ENCODE data around the gene ZNF526.
A peak's percentile ranks its signal among the peaks of the same experiment; 100 is the strongest.

The ZNF526 gene, protein sequence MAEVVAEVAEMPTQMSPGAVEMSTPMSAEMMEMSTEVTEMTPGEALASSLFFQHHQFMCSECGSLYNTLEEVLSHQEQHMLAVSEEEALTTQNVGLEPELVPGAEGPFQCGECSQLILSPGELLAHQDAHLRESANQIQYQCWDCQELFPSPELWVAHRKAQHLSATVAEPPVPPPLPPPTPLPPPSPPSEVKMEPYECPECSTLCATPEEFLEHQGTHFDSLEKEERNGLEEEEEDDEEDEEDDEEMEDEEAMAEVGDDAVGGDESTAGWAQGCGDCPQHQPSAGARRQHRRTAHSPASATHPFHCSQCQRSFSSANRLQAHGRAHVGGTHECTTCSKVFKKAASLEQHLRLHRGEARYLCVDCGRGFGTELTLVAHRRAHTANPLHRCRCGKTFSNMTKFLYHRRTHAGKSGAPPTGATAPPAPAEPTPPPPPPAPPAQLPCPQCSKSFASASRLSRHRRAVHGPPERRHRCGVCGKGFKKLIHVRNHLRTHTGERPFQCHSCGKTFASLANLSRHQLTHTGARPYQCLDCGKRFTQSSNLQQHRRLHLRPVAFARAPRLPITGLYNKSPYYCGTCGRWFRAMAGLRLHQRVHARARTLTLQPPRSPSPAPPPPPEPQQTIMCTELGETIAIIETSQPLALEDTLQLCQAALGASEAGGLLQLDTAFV

DNA sequence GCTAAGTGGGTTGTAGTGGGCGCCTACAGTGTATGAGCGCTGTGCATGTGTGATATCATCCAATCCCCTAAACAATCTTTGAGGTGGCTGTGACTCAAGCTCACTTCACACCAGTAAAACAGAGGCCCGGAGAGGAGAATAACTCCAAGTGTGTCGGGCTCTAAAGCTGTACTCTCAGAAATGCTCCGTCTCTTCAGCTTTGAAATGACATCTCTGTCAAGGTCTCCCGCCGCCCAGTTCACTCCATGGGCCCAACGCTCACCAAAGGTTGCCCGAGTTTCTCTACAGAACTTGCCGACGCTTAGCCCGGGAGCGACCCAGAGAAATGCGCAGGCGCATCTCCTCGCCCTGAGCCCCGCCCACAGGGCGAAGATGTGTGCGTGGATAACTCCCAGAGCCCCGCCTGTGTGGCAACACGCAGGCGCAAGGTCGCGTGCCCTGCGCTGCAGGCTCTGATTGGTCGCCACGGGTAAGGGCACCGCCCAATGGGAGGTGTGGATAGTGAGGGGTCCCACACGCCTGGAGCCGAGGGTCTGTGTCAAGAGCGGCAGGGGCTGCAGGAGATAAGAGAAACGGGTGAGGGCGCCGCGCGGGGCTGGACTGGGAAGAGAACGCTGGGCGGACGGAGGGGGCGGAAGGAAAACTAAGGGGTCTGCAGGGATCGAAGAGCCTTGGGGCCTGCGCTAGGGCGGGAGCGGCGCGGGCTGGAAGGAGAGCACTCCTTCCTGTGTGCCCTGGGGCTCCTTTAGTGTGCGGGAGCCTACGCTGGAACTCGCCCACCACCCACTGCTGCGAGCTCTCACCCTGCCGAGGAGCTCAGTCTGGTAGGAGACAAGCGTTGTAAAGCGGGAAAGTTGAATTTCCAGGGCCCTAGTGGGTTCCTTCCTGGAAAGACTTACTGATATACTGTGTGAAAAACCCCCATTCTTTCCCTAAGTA, at the start of gene ZNF526:
TSS of gene ZNF526 (plus strand) at position 501 of the 939 bp plus-strand sequence. CDS start 4,092 bp downstream, outside the sequence.
- DNase-seq: peak; percentile 73 to 98 (median 95)

DNA sequence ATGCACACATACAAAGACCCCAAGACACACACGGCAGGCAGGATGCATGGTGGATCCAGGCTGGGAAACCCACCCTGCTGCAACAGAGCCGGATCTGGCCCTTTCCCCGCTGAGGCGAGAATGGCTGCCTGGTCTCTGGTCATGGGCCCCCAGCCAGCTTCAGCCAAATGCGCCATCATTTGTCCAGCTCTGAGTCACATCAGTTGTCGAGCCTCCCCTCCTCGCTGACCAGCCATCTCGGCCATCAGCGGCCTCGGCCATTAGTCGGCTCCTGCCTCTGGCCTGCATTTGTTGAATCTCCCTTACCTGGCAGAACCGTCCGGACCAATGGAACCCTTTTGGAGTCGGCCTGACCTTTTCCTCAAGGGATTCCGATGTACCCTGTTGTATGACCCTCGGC, 49.4 kb upstream of the ZNF526 start:
- no peak for DNase-seq

DNA sequence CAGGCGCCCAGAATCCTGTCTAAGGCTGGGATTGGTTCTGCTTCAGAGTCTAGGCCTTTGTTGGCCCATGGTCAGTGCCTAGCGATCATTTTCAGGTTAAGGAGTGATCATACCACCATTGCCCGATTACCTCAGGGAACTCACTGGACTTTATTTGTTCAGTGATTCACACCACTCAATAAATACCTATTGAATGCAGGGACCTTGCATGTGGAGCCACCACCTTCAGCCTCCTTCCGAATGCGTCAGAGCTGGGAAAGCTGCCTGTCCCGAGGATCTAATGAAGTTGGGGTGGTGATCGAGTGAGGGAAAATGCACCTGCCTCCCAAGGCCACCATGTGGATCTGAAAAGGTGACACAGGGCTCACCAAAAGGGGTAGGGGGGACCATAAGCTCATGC, 47.9 kb upstream of the ZNF526 start:
- no peak for DNase-seq

DNA sequence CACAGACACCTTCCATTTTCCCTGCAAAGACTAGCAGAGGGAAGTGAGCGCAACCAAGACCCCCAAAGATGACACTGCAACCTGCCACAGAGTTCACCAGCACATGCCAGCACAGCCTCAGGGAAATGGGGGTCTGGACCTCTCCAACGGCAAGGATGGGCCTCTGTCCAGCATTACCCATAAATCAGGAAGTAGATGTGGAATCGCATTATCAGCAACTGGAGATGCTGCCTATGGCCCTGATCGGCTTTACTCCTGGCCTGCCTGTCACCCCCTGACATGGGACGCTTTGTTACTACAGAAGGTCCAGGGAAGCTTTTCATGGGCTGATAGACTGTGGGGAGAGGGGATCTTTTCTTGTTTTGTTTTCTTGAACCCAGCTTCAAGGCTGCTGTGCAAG, 46.4 kb upstream of the ZNF526 start:
- DNase-seq: no peak

DNA sequence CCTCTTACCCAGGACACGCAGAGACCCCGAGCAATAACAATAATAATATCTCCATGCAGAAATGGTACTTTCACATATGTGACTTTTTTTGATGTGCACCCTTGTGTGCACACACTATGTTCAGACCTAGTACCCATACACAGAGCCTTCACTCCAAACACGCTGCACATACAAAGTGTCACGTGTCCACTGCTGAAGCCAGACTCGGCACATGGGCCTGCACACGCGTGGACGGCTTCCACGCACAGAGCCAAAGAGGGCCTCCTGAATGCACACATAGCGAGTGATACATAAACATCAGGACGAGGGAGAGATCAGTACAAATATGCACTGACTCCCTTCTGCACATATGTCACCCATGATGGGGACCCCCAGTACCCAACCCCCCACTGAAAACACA, 45.9 kb upstream of the ZNF526 start:
- DNase-seq: no peak

DNA sequence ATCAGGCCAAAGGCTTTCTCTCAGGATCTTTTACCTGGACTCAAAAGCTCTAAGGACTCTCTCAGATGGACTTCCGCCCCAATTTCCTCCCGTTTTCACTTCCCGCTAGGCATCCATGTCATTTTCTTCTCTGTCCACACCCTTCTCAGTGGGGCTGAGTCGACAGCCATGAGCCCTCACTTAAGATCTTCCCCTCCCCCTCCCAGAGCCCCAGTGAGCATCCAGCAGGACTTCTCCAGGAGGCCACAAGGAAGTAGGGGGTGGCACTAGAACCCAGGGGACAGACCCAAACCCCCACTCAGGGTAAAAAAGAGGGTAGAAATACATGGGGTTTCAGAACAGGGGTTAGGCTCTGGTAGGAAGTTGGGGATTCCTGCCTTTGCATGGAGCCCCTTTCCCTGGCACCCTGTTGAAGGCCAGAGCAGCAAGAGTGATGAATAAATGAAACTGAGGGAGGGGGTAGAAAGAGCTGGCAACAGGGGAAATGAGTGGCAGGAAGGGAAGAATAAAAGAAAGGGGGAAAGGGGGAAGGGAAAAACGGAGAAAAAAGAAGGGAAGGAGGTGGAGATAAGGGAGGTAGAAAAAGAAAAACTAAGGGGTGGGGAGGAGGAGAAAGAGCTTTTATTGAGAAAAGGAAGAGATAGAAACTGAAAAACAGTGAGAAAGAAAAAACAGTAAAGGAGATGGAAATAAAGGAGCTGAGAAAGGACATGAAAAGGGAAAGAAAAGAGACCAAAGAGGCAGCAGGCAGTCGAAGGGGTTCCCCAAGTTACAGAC, 45.0 kb upstream of the ZNF526 start:
- DNase-seq: no peak

DNA sequence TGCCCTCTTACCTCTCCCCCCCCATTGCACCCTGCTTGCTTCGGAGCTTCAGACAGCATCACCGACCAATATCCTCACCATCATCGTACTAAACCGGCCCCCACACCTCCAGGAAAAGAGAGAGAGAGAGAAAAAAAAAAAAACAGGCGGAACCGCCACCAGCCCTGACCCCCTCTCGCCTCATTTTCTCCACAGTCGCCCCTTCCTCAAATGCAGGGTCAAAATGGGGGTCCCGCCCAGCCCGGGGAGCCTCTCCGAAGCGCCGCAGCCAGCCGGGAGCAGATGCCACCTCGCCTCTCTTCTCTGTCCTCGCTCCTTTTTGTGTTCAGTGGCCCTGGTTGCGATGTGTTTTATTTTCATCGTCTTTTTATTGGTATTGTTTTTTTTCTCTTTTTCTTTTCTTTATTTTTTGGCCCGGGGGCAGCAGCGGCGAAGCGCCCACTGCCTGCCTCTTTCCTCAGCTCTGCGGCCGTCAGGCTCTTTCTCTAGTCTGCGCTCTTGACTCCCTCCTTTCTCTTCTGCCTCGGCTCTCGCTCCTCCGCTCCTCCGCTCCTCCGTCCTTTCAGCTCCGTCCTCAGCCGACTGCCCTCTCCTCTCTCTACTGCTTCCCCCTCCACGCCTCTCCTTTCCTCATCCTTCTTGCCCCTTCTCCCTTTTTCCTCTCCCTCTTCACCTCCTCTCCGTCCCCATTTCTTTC, 44.0 kb upstream of the ZNF526 start:
- DNase-seq: peak in 15 of 56 donors; percentile 7 to 57 (median 29)

DNA sequence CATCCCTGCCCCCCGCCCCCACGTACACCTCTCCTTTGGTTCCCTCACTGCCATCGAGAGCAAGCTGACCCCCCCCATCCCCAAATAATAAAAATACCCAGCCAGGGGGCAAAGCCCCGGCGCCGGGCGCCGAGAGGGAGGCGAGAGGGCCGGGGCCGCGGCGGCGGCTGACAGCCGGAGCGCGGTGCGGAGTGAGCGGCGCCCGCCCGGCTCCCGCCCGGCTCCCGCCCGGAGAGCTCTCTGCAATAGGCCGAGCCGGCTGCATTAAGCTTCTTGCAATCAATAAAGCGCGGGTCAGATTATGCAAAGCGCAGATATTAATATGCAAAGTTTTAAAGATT, 43.5 kb upstream of the ZNF526 start:
- peak in 9 of 56 donors; percentile 21 to 59 (median 39) for DNase-seq

DNA sequence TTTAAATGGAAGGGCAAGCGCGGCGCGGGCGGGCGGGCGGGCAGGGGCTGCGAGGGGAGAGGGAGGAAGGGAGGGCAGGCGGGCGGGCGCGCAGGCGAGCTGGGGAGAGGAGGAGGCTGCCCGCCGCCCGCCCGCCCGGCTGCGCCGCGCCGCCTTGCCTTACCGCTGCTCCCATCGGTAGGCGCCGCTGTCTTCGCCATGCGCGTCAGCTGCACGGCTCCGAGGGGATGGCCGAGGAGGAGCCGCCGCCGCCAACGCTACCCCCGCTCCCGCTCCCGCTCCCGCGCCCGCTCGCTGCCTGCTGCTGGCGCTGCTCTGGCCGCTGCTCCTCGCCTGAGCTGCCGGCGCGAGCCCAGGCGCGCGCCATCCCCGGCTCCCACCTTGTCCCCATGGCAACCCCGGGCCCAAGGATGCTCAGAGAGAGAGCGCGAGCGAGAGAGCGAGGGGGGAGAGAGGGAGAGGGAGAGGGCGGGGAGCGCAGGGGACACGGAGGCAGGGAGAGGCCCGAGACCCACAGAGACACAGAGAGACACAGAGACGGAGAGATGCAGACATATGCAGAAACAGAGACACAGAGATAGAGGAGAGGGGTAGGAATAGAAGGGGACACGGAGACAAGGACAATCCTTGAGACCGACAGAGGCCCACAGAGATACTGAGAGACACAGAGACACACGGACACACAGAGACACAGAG, 43.0 kb upstream of the ZNF526 start:
- peak in 54 of 56 donors; percentile 9 to 86 (median 59) for DNase-seq

DNA sequence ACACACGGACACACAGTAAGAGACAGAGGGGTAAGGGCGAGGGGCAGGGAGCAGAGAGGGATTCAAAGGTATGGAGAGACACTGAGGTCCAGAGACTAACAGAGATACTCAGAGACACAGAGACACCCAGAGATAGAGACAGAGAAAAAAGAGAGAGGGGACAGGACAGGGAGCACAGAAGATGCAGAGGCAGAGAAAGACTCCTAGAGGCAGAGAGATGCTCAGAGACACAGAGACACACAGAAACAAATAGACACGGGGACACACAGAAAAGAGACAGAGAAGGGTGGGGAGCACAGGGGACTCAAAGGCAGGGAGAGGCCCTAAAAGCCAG, 42.5 kb upstream of the ZNF526 start:
- DNase-seq: no peak

DNA sequence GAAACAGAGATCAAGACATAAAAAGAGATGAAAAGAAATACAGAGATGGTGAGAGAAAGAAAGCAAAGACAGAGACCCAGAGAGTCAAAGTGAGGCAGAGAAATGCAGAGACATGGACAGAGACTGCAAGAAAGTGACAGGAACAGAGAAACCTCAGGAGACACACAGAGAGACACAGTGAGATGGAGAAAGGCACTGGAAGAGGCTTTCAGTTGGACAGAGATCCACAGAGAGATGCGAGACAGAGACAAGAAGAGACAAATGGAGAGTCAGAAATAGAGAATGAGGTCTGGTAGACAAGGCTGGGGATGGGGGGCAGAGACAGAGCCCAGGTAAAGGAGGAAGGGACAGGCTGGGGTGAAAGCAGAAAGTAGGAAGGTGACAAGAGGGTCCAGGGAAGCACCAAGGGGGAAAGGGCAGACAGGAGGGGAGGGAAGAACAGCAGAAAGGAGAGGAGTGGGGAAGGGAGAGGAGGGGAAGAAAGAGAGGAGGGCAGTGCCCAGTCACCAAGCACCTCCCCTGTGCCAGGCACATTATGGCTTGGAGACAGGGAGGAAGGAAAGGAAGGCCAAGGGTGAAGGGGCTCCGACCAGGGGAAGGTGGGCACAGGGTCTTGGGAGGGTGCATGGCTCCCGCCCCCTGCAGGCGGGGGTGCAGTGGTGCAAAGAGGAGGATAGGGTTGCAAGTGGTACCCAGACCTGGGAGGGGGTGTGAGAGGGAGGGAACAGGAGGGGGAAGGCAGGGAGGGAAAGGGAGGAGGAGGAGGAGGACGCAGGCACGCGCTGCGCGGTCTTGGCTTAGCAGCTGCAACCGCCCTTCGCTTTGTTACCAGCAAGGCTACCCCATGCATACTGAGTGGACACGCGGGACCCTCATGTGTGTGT, 41.1 kb upstream of the ZNF526 start:
- DNase-seq: peak in 1 of 56 donors; percentile 7

DNA sequence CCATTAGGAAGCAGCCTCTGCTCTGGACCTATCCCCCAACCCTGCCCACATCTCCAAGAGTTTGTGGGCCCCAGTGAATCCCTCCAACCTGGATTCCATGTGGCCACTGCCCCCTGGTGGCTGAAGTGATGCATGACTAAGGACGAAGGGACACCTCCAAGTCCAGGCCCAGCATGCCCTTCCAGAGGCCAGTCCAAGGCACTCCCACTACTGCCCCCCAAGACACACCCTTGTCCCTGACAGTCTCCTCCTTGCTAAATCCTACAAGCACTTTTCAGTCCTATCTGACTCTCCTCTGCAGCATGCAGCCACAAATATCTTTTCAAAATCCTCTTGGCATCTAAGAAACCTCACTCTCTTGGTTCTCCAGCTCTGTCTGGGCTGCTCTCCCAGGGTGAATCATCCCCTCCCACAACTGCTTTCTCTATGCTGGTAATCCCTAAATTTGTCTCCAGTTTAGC, 35.7 kb upstream of the ZNF526 start:
- peak in 52 of 56 donors; percentile 11 to 83 (median 55) for DNase-seq

DNA sequence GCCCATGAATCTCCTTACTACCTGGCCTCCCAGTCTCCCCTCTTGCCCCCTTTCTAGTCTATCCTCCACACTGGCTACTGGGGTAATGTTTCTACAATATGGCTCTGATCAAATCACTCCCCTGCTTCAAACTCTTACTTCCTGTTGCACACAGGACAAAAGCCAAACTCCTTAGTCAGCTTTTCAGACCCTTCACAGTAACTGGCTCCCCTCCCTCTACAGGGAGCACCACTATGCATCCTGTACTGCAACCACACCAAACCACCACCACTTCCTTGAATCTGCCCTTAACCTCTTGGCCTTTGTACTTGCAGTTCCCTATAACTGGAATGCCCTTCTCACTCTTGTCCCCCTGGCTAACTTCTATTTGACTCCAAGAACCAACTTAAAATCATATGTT, 34.8 kb upstream of the ZNF526 start:
- no peak for DNase-seq

DNA sequence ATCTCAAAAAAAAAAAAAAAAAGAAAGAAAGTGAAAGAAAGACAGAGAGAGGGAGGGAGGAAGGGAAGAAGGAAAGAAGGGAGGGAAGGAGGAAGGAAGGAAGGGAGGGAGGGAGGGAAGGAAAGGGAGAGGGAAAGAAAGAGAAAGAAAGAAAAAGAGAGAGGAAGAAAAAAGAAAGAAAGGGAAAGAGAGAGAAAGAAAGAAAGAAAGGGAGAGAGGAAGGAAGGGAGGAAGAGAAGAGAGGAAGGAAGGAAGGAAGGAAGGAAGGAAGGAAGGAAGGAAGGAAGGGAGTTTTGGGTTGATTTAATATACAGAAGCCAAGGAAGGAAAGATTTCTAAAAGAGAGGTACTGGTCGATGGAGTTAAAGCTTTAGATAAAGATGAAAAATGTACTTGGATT, 31.4 kb upstream of the ZNF526 start:
- no peak for DNase-seq

DNA sequence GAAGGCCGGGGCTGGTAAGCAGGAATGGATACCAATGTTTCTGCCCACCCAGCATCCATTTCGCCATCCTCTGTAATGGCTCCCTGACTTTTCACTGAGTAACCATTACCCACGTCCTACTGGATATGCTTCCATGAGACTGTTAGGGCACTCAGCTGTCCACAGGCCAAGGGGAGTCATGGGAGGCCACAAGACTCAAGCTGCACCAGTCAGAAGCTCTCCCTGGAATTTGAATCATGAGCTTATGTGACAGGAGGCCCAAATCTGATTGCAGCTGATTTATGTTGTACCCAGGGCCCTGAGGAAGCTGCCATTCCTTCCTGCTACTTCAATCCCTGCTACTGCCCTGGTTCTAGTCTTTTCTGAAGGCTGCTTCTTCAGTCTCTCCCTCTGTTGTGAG, 31.0 kb upstream of the ZNF526 start:
- no peak for DNase-seq

DNA sequence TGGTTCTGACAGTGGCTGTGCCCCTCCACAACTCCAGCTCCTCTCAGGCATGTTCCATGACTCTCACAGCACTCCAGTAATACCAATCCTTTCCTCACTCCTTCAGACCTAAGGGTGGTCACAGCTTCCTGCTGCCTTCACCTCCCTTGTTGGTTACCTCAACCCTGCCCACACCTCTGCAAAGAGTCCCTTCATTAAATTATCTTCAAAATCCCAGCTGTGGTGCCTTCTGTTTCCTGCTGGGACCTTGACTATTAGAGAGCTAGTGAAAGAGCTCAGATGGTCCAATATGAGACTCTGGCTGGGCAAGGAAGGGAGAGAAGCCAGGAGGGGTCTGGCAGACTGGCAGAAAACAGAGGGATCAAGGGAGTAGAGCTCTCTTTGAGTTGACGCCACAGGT, 28.8 kb upstream of the ZNF526 start:
- DNase-seq: no peak

DNA sequence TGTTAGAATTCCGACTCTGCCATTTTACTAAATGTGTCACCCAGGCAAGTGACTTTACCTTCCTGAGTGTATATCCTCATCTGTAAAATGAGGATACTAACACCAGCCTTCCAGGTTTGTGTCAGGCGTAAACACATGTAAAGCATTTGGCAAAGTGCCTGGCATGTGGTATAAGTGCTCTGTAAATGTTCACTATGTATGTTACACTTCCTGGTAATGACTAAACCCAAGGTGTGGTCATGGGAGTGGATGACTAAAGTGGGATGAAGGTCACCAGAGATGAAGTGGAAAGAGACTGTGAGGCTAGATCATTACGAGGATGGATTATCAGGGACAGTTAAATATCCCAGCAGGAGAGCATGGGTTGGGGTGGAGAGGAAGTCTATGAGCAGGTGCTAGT, 28.3 kb upstream of the ZNF526 start:
- no peak for DNase-seq

DNA sequence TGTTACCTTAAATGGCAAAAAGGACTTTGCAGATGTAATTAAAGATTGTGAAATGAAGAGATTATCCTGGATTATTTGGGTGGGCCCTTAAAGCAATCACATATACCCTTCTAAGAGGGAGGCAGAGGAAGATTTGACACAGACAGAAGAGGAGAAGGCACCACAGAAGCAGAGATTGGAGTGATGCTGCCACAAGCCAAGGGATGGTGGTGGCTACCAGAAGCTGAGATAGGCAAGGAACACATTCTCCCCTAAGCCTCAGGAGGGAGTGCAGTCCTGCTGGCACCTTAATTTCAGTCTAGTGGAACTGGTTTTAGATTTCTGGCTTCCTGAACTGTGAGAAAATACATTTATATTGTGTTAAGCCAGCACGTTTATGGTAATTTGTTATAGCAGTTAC, 26.8 kb upstream of the ZNF526 start:
- DNase-seq: no peak

DNA sequence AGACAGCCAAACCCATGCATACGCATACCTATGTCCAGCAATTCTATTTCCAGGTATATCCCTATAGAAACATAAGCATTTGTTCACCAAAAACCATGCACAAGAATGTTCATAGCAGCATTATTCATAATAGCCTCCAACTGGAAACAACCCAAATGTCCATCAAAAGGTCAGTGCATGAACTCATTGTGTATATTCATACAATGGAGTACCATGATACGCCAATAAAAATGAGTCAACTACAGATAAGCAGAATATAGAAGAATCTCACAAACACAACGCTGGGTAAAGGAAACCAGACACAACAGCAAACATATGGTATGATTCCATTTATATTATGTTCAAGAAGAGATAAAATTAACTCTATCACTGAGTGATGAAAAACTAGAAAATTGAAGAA, 26.4 kb upstream of the ZNF526 start:
- no peak for DNase-seq

Data from nucleus accumbens (tissue), 56 donors.